Measurements from ENCODE around the gene NKD2. TPM values are rescaled to one million over a fixed set of nuclear protein-coding genes. Genes with fewer than 3 reads are reported as not detected.

The NKD2 gene
- total and polyA plus RNA-seq, 11 donors, result 0.56 to 6.6 (median 2.3) TPM

GRCh38 chr5:1054018-1054798 is 45.6 kb downstream of the NKD2 start:
- Histone ChIP-seq H3K27me3 (no peaks in the 10 kb centered on the region), H3K27ac (peak overlapping the region in 4 of 12 donors; percentile 2 to 77 (median 42)), H3K4me1 (peaks cover 0 to 31% (median 13%) of the 10 kb centered on the region in 12 donors), H3K36me3 (peaks cover 0 to 97% (median 76%) of the 10 kb centered on the region in 9 donors), H3K4me3 (no peak overlapping the region), H3K9me3 (no peaks in the 10 kb centered on the region)
- TF ChIP-seq POLR2A (IDR thresholded peaks at IDR 0.05), result no peak
- TF ChIP-seq CTCF (IDR thresholded peaks at IDR 0.05), result no peak
- peak in 2 of 5 donors; percentile 30 to 57 for DNase-seq
- 87 to 89% (median 88%) methylated on average over 36 to 39 of the region's 39 CpGs for WGBS, 4 donors
- ATAC-seq, result no peak
- intact Hi-C loops (cut with DNase I), result loop anchor here in 4 of 10 donors (5.0 to 10.0 kb wide), 3 partner anchors 81 to 88 kb away; no protein-coding TSS in a partner anchor

- DNase-seq (peak in 2 of 5 donors; percentile 23 to 54), ATAC-seq (no peak)
- H3K4me1 ChIP-seq, result peaks cover 0 to 31% (median 13%) of the 10 kb centered on the region in 12 donors
- no peak for TF ChIP-seq CTCF (IDR thresholded peaks at IDR 0.05)
- no peak for TF ChIP-seq POLR2A (IDR thresholded peaks at IDR 0.05)
- no peak overlapping the region for H3K4me3 ChIP-seq
- no peaks in the 10 kb centered on the region for H3K27me3 ChIP-seq
- peaks cover 0 to 99% (median 85%) of the 10 kb centered on the region in 9 donors for H3K36me3 ChIP-seq
- intact Hi-C loops (cut with DNase I), result loop anchor here in 4 of 10 donors (5.0 to 10.0 kb wide), 3 partner anchors 80 to 87 kb away; no protein-coding TSS in a partner anchor
- H3K9me3 ChIP-seq, result no peaks in the 10 kb centered on the region
- WGBS, 4 donors, result 87 to 88% (median 88%) methylated on average over 33 to 39 of the region's 39 CpGs
- H3K27ac ChIP-seq, result no peak overlapping the region
These were observed 46.5 kb downstream of the NKD2 start for GRCh38 chr5:1054799-1055775.

- Histone ChIP-seq H3K9me3 (no peaks in the 10 kb centered on the region), H3K27me3 (no peaks in the 10 kb centered on the region), H3K4me3 (no peak overlapping the region), H3K27ac (no peak overlapping the region), H3K4me1 (peaks cover 0 to 26% (median 11%) of the 10 kb centered on the region in 12 donors), H3K36me3 (peaks cover 0 to 96% (median 92%) of the 10 kb centered on the region in 9 donors)
- intact Hi-C loops (cut with DNase I), result loop anchor here in 1 of 10 donors (10.0 kb wide), 1 partner anchor 79 kb away; no protein-coding TSS in a partner anchor
- peak in 2 of 5 donors; percentile 24 to 62 for DNase-seq
- WGBS, 4 donors, result 90 to 92% (median 91%) methylated on average over 34 to 39 of the region's 39 CpGs
- TF ChIP-seq CTCF (IDR thresholded peaks at IDR 0.05) (no peak), POLR2A (IDR thresholded peaks at IDR 0.05) (no peak)
- ATAC-seq, result no peak
These were observed 47.5 kb downstream of the NKD2 start for GRCh38 chr5:1055896-1056610.
